GM23338 (cell line): ENCODE measurements around the gene PRR4. TPM values are rescaled to one million over a fixed set of nuclear protein-coding genes. Genes with fewer than 3 reads are reported as not detected.
A peak's percentile ranks its signal among the peaks of the same experiment; 100 is the strongest.

Experiments
- ATAC-seq: fragments of 200-7000 bp; cut with Tn5 transposase; 3 replicates; pipeline ENCODE4 v1.9.1; 2020
- DNase-seq: peaks from one replicate; pipeline ENCODE4 v3.0.0-alpha.2; 2015; ENCODE audit warnings: low spot score
- H2AFZ ChIP-seq: fragments of 200-600 bp; sonication (generic); 2 replicates; pipeline ENCODE4 v1.8.0; 2016; ENCODE audit warnings: antibody characterized with exemption, mild to moderate bottlenecking, moderate library complexity
- H3F3A ChIP-seq: fragments of 200-600 bp; sonication (generic); replicated peaks from 2 replicates; pipeline ENCODE4 v1.8.0; 2017; ENCODE audit warnings: antibody characterized with exemption, mixed run types, low read depth
- H3K27ac ChIP-seq: fragments of 200-600 bp; sonication (generic); 2 replicates; pipeline ENCODE4 v1.6.1; 2016; ENCODE audit warnings: low read depth
- H3K27me3 ChIP-seq: fragments of 200-600 bp; sonication (generic); 2 replicates; pipeline ENCODE4 v1.8.0; 2016; ENCODE audit warnings: mild to moderate bottlenecking, mixed run types, moderate library complexity; ENCODE audit not compliant: insufficient read depth
- H3K36me3 ChIP-seq: fragments of 200-600 bp; sonication (generic); 2 replicates; pipeline ENCODE4 v1.8.0; 2016; ENCODE audit warnings: mild to moderate bottlenecking; ENCODE audit not compliant: insufficient read depth
- H3K4me1 ChIP-seq: fragments of 200-600 bp; sonication (generic); 2 replicates; pipeline ENCODE4 v1.8.0; 2016; ENCODE audit warnings: mild to moderate bottlenecking, moderate library complexity; ENCODE audit not compliant: insufficient read depth
- H3K4me2 ChIP-seq: fragments of 200-600 bp; sonication (generic); 2 replicates; pipeline ENCODE4 v1.7.1; 2017; ENCODE audit warnings: mixed run types
- H3K4me3 ChIP-seq: fragments of 200-600 bp; sonication (generic); 2 replicates; pipeline ENCODE4 v1.6.1; 2016; ENCODE audit warnings: mixed run types
- H3K79me2 ChIP-seq: fragments of 200-600 bp; sonication (generic); replicated peaks from 2 replicates; pipeline ENCODE4 v1.8.0; 2017; ENCODE audit warnings: mild to moderate bottlenecking; ENCODE audit not compliant: insufficient read depth
- H3K9me2 ChIP-seq: fragments of 200-600 bp; sonication (generic); 2 replicates; pipeline ENCODE4 v1.8.0; 2017; ENCODE audit not compliant: insufficient read depth
- H4K20me1 ChIP-seq: fragments of 200-600 bp; sonication (generic); replicated peaks from 2 replicates; pipeline ENCODE4 v1.8.0; 2017; ENCODE audit warnings: mild to moderate bottlenecking; ENCODE audit not compliant: insufficient read depth
- H3K27ac Mint-ChIP-seq: 2 replicates; pipeline ENCODE4 v1.8.0; 2020; ENCODE audit warnings: inconsistent platforms, mild to moderate bottlenecking, moderate library complexity, mixed read lengths
- H3K27me3 Mint-ChIP-seq: 3 replicates; pipeline ENCODE4 v1.8.0; 2022; ENCODE audit warnings: low read depth, mild to moderate bottlenecking, moderate library complexity, mixed read lengths, inconsistent platforms; ENCODE audit not compliant: insufficient read depth, poor library complexity
- H3K36me3 Mint-ChIP-seq: 3 replicates; pipeline ENCODE4 v1.8.0; 2021; ENCODE audit warnings: low read depth, mild to moderate bottlenecking, inconsistent platforms, moderate library complexity, mixed read lengths
- H3K4me1 Mint-ChIP-seq: 3 replicates; pipeline ENCODE4 v1.8.0; 2020; ENCODE audit warnings: mild to moderate bottlenecking, inconsistent platforms, mixed read lengths
- H3K4me3 Mint-ChIP-seq: 3 replicates; pipeline ENCODE4 v1.8.0; 2021; ENCODE audit warnings: moderate library complexity, mild to moderate bottlenecking, inconsistent platforms, mixed read lengths
- H3K9me3 Mint-ChIP-seq: 3 replicates; pipeline ENCODE4 v1.8.0; 2020; ENCODE audit warnings: moderate library complexity, mild to moderate bottlenecking, inconsistent platforms, mixed read lengths
- CREB1 ChIP-seq: fragments of 250-450 bp; sonication (Bioruptor Pico); IDR thresholded peaks from 2 replicates; pipeline ENCODE4 v1.5.0; 2020; ENCODE audit warnings: low read depth, mild to moderate bottlenecking, moderate library complexity
- EZH2 ChIP-seq: fragments of 200-600 bp; sonication (generic); IDR thresholded peaks from one replicate; pipeline ENCODE4 v1.8.0; 2017; ENCODE audit warnings: antibody characterized with exemption, mild to moderate bottlenecking, low read depth; ENCODE audit not compliant: unreplicated experiment
- EZH2phosphoT487 ChIP-seq: fragments of 200-600 bp; sonication (generic); IDR thresholded peaks from one replicate; pipeline ENCODE4 v1.8.1; 2018; ENCODE audit warnings: antibody characterized with exemption; ENCODE audit not compliant: unreplicated experiment
- JUNB ChIP-seq: IDR thresholded peaks from one replicate; pipeline ENCODE4 v1.6.1; 2016; ENCODE audit warnings: antibody characterized with exemption; ENCODE audit not compliant: unreplicated experiment
- NANOG ChIP-seq: IDR thresholded peaks from 2 replicates; pipeline ENCODE4 v1.6.1; 2016; ENCODE audit warnings: antibody characterized with exemption, borderline replicate concordance
- POLR2AphosphoS5 ChIP-seq: IDR thresholded peaks from 2 replicates; pipeline ENCODE4 v1.6.1; 2016; ENCODE audit warnings: antibody characterized with exemption, low read depth
- STAT1 ChIP-seq: IDR thresholded peaks from one replicate; pipeline ENCODE4 v1.6.1; 2016; ENCODE audit warnings: antibody characterized with exemption; ENCODE audit not compliant: unreplicated experiment
- ZNF114 ChIP-seq: fragments of 250-450 bp; sonication (Bioruptor Pico); IDR thresholded peaks from 2 replicates; pipeline ENCODE4 v1.5.0; 2020; ENCODE audit warnings: mild to moderate bottlenecking, moderate library complexity
- ZNF331 ChIP-seq: fragments of 250-450 bp; sonication (Bioruptor Pico); IDR thresholded peaks from 2 replicates; pipeline ENCODE4 v1.5.0; 2020; ENCODE audit warnings: low read depth, mild to moderate bottlenecking, moderate library complexity
- polyA plus RNA-seq: library from polyadenylated mRNA; unstranded; fragments of >200 nt; fragmentation: Nextera tagmentation; extraction: Ambion mirVana; gene quantifications from 2 replicates; pipeline ENCODE4 v1.2.1, GENCODE V29; 2016
- total RNA-seq: library from RNA; depleted of rRNA; stranded (reverse); fragments of >200 nt; shearing (Covaris generic); gene quantifications from 2 replicates; pipeline ENCODE4 v1.2.3, GENCODE V29; 2014
- TF ChIP-seq, protein P1 (sequence below), 2 experiments: fragments of 200-600 bp in 1 of 2; sonication (generic) in 1 of 2; conservative IDR thresholded peaks; 2 replicates each; pipeline versions ENCODE4 v1.5.1 to v1.6.1; 2016 to 2017; ENCODE audit warnings: antibody characterized with exemption in 2 of 2, low read depth in 2 of 2, mild to moderate bottlenecking in 2 of 2, moderate library complexity in 1 of 2
- TF ChIP-seq, protein P2 (sequence below): IDR thresholded peaks from one replicate; pipeline ENCODE4 v1.6.1; 2018; ENCODE audit warnings: antibody characterized with exemption; ENCODE audit not compliant: unreplicated experiment
- TF ChIP-seq, protein P3 (sequence below): IDR thresholded peaks from 2 replicates; pipeline ENCODE4 v1.6.1; 2016; ENCODE audit warnings: antibody characterized with exemption
- TF ChIP-seq, protein P4 (sequence below): fragments of 250-450 bp; sonication (Bioruptor Pico); IDR thresholded peaks from 2 replicates; pipeline ENCODE4 v1.5.0; 2020; ENCODE audit warnings: mild to moderate bottlenecking, moderate library complexity

The PRR4 gene
- total and polyA plus RNA-seq, 2 experiments from 2014 or later: 2.1 to 7.9 TPM

DNA sequence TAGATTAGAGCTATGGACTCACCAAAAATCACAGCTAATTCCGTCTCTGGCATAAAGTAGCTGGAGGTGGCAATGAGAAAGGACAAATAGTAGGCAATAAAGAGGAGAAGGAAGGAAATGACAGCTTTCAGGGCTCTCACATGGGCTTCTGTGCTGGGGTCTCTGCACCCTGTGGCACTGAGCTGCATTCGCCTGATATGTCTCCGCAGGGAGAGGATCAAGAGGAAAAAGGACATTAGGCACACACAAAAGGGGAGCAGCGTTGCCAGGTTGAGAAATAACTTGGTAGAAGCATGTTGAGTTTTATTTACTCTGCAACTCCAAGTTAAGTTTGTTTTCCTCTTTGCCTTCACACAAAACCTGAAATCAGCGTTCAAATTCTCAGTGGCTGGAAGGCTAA is 47.5 kb downstream of the PRR4 start:
- Histone ChIP-seq H3K4me3 (no peak overlapping the region), H3K9me2 (0 out of 2 replicates have a peak, but pooled peaks cover 8% of the 10 kb centered on the region), H3K36me3 (no peaks in the 10 kb centered on the region), H3K4me2 (peak overlapping the region; percentile 26), H3K27ac (no peak overlapping the region), H4K20me1 (no peaks in the 10 kb centered on the region), H3K79me2 (no peaks in the 10 kb centered on the region), H3K4me1 (peaks cover 22% of the 10 kb centered on the region), H3F3A (no peaks in the 10 kb centered on the region), H3K27me3 (no peaks in the 10 kb centered on the region), H2AFZ (no peak overlapping the region)
- TF ChIP-seq NANOG: no peak
- no peak for TF ChIP-seq EZH2
- TF ChIP-seq EZH2phosphoT487: no peak
- TF ChIP-seq ZNF114: no peak
- TF ChIP-seq ZNF331 (CRISPR knock-in tag): no peak
- TF ChIP-seq, protein P1, sequence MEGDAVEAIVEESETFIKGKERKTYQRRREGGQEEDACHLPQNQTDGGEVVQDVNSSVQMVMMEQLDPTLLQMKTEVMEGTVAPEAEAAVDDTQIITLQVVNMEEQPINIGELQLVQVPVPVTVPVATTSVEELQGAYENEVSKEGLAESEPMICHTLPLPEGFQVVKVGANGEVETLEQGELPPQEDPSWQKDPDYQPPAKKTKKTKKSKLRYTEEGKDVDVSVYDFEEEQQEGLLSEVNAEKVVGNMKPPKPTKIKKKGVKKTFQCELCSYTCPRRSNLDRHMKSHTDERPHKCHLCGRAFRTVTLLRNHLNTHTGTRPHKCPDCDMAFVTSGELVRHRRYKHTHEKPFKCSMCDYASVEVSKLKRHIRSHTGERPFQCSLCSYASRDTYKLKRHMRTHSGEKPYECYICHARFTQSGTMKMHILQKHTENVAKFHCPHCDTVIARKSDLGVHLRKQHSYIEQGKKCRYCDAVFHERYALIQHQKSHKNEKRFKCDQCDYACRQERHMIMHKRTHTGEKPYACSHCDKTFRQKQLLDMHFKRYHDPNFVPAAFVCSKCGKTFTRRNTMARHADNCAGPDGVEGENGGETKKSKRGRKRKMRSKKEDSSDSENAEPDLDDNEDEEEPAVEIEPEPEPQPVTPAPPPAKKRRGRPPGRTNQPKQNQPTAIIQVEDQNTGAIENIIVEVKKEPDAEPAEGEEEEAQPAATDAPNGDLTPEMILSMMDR (conservative IDR thresholded peaks at IDR 0.05; ENCODE audit: low read depth in 2 of 2): no peak
- no peak for TF ChIP-seq POLR2AphosphoS5
- no peak for TF ChIP-seq STAT1
- TF ChIP-seq CREB1 (CRISPR knock-in tag): no peak
- TF ChIP-seq, protein P2, sequence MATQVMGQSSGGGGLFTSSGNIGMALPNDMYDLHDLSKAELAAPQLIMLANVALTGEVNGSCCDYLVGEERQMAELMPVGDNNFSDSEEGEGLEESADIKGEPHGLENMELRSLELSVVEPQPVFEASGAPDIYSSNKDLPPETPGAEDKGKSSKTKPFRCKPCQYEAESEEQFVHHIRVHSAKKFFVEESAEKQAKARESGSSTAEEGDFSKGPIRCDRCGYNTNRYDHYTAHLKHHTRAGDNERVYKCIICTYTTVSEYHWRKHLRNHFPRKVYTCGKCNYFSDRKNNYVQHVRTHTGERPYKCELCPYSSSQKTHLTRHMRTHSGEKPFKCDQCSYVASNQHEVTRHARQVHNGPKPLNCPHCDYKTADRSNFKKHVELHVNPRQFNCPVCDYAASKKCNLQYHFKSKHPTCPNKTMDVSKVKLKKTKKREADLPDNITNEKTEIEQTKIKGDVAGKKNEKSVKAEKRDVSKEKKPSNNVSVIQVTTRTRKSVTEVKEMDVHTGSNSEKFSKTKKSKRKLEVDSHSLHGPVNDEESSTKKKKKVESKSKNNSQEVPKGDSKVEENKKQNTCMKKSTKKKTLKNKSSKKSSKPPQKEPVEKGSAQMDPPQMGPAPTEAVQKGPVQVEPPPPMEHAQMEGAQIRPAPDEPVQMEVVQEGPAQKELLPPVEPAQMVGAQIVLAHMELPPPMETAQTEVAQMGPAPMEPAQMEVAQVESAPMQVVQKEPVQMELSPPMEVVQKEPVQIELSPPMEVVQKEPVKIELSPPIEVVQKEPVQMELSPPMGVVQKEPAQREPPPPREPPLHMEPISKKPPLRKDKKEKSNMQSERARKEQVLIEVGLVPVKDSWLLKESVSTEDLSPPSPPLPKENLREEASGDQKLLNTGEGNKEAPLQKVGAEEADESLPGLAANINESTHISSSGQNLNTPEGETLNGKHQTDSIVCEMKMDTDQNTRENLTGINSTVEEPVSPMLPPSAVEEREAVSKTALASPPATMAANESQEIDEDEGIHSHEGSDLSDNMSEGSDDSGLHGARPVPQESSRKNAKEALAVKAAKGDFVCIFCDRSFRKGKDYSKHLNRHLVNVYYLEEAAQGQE: no peak
- TF ChIP-seq, protein P3, sequence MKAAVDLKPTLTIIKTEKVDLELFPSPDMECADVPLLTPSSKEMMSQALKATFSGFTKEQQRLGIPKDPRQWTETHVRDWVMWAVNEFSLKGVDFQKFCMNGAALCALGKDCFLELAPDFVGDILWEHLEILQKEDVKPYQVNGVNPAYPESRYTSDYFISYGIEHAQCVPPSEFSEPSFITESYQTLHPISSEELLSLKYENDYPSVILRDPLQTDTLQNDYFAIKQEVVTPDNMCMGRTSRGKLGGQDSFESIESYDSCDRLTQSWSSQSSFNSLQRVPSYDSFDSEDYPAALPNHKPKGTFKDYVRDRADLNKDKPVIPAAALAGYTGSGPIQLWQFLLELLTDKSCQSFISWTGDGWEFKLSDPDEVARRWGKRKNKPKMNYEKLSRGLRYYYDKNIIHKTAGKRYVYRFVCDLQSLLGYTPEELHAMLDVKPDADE: no peak
- TF ChIP-seq, protein P4, sequence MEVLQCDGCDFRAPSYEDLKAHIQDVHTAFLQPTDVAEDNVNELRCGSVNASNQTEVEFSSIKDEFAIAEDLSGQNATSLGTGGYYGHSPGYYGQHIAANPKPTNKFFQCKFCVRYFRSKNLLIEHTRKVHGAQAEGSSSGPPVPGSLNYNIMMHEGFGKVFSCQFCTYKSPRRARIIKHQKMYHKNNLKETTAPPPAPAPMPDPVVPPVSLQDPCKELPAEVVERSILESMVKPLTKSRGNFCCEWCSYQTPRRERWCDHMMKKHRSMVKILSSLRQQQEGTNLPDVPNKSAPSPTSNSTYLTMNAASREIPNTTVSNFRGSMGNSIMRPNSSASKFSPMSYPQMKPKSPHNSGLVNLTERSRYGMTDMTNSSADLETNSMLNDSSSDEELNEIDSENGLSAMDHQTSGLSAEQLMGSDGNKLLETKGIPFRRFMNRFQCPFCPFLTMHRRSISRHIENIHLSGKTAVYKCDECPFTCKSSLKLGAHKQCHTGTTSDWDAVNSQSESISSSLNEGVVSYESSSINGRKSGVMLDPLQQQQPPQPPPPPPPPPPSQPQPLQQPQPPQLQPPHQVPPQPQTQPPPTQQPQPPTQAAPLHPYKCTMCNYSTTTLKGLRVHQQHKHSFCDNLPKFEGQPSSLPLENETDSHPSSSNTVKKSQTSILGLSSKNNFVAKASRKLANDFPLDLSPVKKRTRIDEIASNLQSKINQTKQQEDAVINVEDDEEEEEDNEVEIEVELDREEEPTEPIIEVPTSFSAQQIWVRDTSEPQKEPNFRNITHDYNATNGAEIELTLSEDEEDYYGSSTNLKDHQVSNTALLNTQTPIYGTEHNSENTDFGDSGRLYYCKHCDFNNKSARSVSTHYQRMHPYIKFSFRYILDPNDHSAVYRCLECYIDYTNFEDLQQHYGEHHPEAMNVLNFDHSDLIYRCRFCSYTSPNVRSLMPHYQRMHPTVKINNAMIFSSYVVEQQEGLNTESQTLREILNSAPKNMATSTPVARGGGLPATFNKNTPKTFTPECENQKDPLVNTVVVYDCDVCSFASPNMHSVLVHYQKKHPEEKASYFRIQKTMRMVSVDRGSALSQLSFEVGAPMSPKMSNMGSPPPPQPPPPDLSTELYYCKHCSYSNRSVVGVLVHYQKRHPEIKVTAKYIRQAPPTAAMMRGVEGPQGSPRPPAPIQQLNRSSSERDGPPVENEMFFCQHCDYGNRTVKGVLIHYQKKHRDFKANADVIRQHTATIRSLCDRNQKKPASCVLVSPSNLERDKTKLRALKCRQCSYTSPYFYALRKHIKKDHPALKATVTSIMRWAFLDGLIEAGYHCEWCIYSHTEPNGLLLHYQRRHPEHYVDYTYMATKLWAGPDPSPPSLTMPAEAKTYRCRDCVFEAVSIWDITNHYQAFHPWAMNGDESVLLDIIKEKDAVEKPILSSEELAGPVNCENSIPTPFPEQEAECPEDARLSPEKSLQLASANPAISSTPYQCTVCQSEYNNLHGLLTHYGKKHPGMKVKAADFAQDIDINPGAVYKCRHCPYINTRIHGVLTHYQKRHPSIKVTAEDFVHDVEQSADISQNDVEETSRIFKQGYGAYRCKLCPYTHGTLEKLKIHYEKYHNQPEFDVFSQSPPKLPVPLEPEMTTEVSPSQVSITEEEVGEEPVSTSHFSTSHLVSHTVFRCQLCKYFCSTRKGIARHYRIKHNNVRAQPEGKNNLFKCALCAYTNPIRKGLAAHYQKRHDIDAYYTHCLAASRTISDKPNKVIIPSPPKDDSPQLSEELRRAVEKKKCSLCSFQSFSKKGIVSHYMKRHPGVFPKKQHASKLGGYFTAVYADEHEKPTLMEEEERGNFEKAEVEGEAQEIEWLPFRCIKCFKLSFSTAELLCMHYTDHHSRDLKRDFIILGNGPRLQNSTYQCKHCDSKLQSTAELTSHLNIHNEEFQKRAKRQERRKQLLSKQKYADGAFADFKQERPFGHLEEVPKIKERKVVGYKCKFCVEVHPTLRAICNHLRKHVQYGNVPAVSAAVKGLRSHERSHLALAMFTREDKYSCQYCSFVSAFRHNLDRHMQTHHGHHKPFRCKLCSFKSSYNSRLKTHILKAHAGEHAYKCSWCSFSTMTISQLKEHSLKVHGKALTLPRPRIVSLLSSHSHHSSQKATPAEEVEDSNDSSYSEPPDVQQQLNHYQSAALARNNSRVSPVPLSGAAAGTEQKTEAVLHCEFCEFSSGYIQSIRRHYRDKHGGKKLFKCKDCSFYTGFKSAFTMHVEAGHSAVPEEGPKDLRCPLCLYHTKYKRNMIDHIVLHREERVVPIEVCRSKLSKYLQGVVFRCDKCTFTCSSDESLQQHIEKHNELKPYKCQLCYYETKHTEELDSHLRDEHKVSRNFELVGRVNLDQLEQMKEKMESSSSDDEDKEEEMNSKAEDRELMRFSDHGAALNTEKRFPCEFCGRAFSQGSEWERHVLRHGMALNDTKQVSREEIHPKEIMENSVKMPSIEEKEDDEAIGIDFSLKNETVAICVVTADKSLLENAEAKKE (CRISPR knock-in tag): no peak
- no peak for TF ChIP-seq JUNB
- DNase-seq (no peak), ATAC-seq (peak; percentile 73)
- no peaks in the 10 kb centered on the region for H3K9me3 Mint-ChIP-seq
- no peaks in the 10 kb centered on the region for H3K36me3 Mint-ChIP-seq
- peaks cover 21% of the 10 kb centered on the region for H3K4me1 Mint-ChIP-seq
- H3K4me3 Mint-ChIP-seq: peak overlapping the region; percentile 1; the same call in 1 of the 3 replicates
- peaks cover under 1% of the 10 kb centered on the region for H3K27me3 Mint-ChIP-seq
- peak overlapping the region; percentile 3; the same call in 1 of the 2 replicates for H3K27ac Mint-ChIP-seq
